Measurements from ENCODE around the gene PLVAP. TPM values are rescaled to one million over a fixed set of nuclear protein-coding genes. Genes with fewer than 3 reads are reported as not detected.
A peak's percentile ranks its signal among the peaks of the same experiment; 100 is the strongest.

PLVAP gene
- total RNA-seq, 4 donors from 2014 or later = 21.8 to 142 (median 78.8) TPM

DNA sequence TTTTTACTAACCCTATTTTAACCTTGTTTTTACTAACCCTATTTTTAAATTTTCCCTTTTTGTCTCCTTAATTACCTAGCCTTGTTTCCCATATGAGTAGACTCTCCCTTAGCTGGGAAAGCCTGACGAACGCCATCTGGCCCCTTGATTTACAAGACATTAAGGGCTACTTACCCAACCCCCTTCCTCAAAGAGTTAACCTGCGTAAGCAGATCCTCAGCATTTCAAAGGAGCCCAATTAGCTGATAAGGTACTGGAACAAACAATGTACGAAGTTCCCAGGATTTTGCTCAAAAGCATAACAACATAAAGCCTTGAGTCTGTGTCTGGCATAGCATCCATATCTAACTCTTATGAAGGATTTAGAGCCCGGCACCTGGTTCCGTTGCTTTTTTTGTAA lies 38.0 kb upstream of the PLVAP start:
- DNase-seq (ENCODE audit: low spot score in 2 of 2) = no peak
- no peaks in the 10 kb centered on the region for H3K36me3 ChIP-seq
- TF ChIP-seq CTCF (IDR thresholded peaks at IDR 0.05) (no peak), POLR2A (IDR thresholded peaks at IDR 0.05) (no peak), EP300 (IDR thresholded peaks at IDR 0.05) (no peak)
- peaks cover 0 to 14% (median 0%) of the 10 kb centered on the region in 4 donors for H3K4me1 ChIP-seq
- H3K27me3 ChIP-seq = peaks cover 0 to 11% of the 10 kb centered on the region in 2 donors
- no peaks in the 10 kb centered on the region for H3K9me3 ChIP-seq
- H3K4me3 ChIP-seq = no peak overlapping the region
- H3K27ac ChIP-seq = no peak overlapping the region
- WGBS, 2 donors = 47 to 70% methylated on average over 6 of the region's 6 CpGs

- H3K27me3 ChIP-seq = peaks cover 0 to 11% of the 10 kb centered on the region in 2 donors
- no peaks in the 10 kb centered on the region for H3K9me3 ChIP-seq
- no peaks in the 10 kb centered on the region for H3K36me3 ChIP-seq
- H3K4me3 ChIP-seq = no peak overlapping the region
- WGBS, 2 donors = 85 to 88% methylated on average over 8 of the region's 8 CpGs
- no peak for TF ChIP-seq EP300 (IDR thresholded peaks at IDR 0.05)
- TF ChIP-seq POLR2A (IDR thresholded peaks at IDR 0.05) = no peak
- TF ChIP-seq CTCF (IDR thresholded peaks at IDR 0.05) = no peak
- no peak overlapping the region for H3K27ac ChIP-seq
- peaks cover 0 to 9% (median 0%) of the 10 kb centered on the region in 4 donors for H3K4me1 ChIP-seq
- no peak for DNase-seq (ENCODE audit: low spot score in 2 of 2)
Measured at GRCh38 chr19:17414097-17414496, 37.0 kb upstream of the PLVAP start.

DNA sequence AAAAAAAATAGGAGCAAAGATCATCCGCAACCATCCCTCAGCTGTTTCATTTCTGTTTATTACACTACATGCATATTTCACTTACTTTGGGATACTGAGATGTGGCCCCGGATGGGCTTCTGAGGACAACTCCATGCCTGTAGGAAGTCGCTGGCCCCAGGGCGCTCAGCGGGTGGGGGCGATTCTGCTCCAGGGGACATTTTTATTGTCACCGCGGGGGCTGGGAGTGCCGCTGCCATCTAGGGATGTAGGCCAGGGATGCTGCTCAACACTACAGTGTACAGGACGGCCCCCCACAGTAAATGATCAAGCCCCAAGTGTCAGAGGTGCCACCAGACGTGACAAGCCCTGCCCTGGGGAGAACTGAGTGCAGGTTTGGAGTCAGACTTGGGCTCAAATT lies 34.7 kb upstream of the PLVAP start:
- 72 to 79% methylated on average over 11 of the region's 11 CpGs for WGBS, 2 donors
- Histone ChIP-seq H3K9me3 (no peaks in the 10 kb centered on the region), H3K4me3 (no peak overlapping the region), H3K27me3 (peaks cover 0 to 11% of the 10 kb centered on the region in 2 donors), H3K27ac (no peak overlapping the region), H3K4me1 (peaks cover 0 to 6% (median 1%) of the 10 kb centered on the region in 4 donors), H3K36me3 (no peaks in the 10 kb centered on the region)
- TF ChIP-seq POLR2A (IDR thresholded peaks at IDR 0.05) = no peak
- no peak for TF ChIP-seq CTCF (IDR thresholded peaks at IDR 0.05)
- TF ChIP-seq EP300 (IDR thresholded peaks at IDR 0.05) = no peak
- DNase-seq (ENCODE audit: low spot score in 2 of 2) = no peak

- no peaks in the 10 kb centered on the region for H3K9me3 ChIP-seq
- H3K27me3 ChIP-seq = peaks cover 0 to 5% of the 10 kb centered on the region in 2 donors
- no peak for DNase-seq (ENCODE audit: low spot score in 2 of 2)
- H3K4me3 ChIP-seq = no peak overlapping the region
- 87 to 95% methylated on average over 9 of the region's 9 CpGs for WGBS, 2 donors
- H3K27ac ChIP-seq = no peak overlapping the region
- H3K36me3 ChIP-seq = no peaks in the 10 kb centered on the region
- TF ChIP-seq CTCF (IDR thresholded peaks at IDR 0.05) = no peak
- no peak for TF ChIP-seq EP300 (IDR thresholded peaks at IDR 0.05)
- no peak for TF ChIP-seq POLR2A (IDR thresholded peaks at IDR 0.05)
- peaks cover 0 to 15% (median 5%) of the 10 kb centered on the region in 4 donors for H3K4me1 ChIP-seq
Measured at GRCh38 chr19:17409990-17410389, 32.8 kb upstream of the PLVAP start.

GRCh38 chr19:17406887-17407196 lies 29.7 kb upstream of the PLVAP start:
- Histone ChIP-seq H3K4me3 (peak overlapping the region in 2 of 4 donors; percentile 45 to 49), H3K36me3 (no peaks in the 10 kb centered on the region), H3K4me1 (peaks cover 0 to 29% (median 9%) of the 10 kb centered on the region in 4 donors), H3K27me3 (peaks cover 0 to 12% of the 10 kb centered on the region in 2 donors), H3K9me3 (no peaks in the 10 kb centered on the region), H3K27ac (peak overlapping the region in 3 of 4 donors; percentile 77 to 83 (median 80))
- TF ChIP-seq EP300 (IDR thresholded peaks at IDR 0.05) (no peak), CTCF (IDR thresholded peaks at IDR 0.05) (no peak), POLR2A (IDR thresholded peaks at IDR 0.05) (no peak)
- DNase-seq (ENCODE audit: low spot score in 2 of 2) = no peak
- 64 to 68% methylated on average over 2 of the region's 2 CpGs for WGBS, 2 donors
